HCT116 (cell line): ENCODE data around the gene GLRA3. TPM values are rescaled to one million over a fixed set of nuclear protein-coding genes. Genes with fewer than 3 reads are reported as not detected.

Experiments used
- ATAC-seq: fragments of 200-7000 bp; cut with Tn5 transposase; 2 replicates; pipeline ENCODE4 v1.9.1; 2020; ENCODE audit warnings: mild to moderate bottlenecking, moderate library complexity
- BruUV-seq: library from RNA; stranded (reverse); fragments of 400-500 nt; replicated peaks from 2 replicates; lab custom pipeline; 2021; lab: Mats Ljungman, UMichigan
- CTCF ChIA-PET: fragments of 300-600 bp; sonication (Branson Sonifier 250); formaldehyde crosslinking; loops from one replicate; lab custom pipeline; 2021; ENCODE audit warnings: antibody characterized with exemption; lab: Charles Lee
- POLR2A ChIA-PET: fragments of 300-600, 350-600 bp; sonication (Branson Sonifier 250); formaldehyde crosslinking; loops from one replicate; lab custom pipeline; 2021; ENCODE audit warnings: antibody characterized with exemption; lab: Charles Lee
- RAD21 ChIA-PET, 2 experiments: fragments of 300-600 bp; sonication (Branson Sonifier 250); formaldehyde crosslinking; loops; one replicate each; lab custom pipeline; 2023; ENCODE audit warnings: low total read pairs in 2 of 2; ENCODE audit not compliant: uncharacterized antibody in 2 of 2, unreplicated experiment in 2 of 2, low non-redundant PET in 1 of 2; lab: Charles Lee
- DNase-seq: peaks from one replicate; pipeline ENCODE4 v3.0.0-alpha.2; 2010; ENCODE audit warnings: low read depth, low spot score
- H2AFZ ChIP-seq: fragments of 200-600 bp; shearing (Covaris generic), sonication (generic); 2 replicates; pipeline ENCODE4 v1.6.1; 2017; ENCODE audit warnings: low read depth, mixed run types, mixed read lengths, antibody characterized with exemption, low read length; ENCODE audit not compliant: poor library complexity, severe bottlenecking
- H3K27ac ChIP-seq: 2 replicates; pipeline ENCODE4 v1.5.1; 2012; ENCODE audit warnings: low read depth, low read length
- H3K27me3 ChIP-seq: fragments of 200-600 bp; sonication (generic); 2 replicates; pipeline ENCODE4 v1.6.1; 2016; ENCODE audit warnings: mixed run types, low read length, mixed read lengths; ENCODE audit not compliant: insufficient read depth
- H3K36me3 ChIP-seq, 2 experiments: fragments of 200-500 bp in 1 of 2; fragments of 200-600 bp in 1 of 2; sonication (Bioruptor generic) in 1 of 2; sonication (generic) in 1 of 2; 2 replicates each; pipeline versions ENCODE4 v1.5.1 to v1.6.1; 2014 to 2016; ENCODE audit warnings: low read length in 2 of 2, inconsistent platforms in 1 of 2, mixed read lengths in 1 of 2, mixed run types in 1 of 2; ENCODE audit not compliant: insufficient read depth in 2 of 2, control insufficient read depth in 1 of 2
- H3K4me1 ChIP-seq, 2 experiments: fragments of 200-600 bp in 1 of 2; sonication (generic) in 1 of 2; 2 replicates each; pipeline versions ENCODE4 v1.5.1 to v1.6.1; 2012 to 2017; ENCODE audit warnings: low read length in 2 of 2, inconsistent platforms in 1 of 2, mild to moderate bottlenecking in 1 of 2, mixed read lengths in 1 of 2, mixed run types in 1 of 2, moderate library complexity in 1 of 2; ENCODE audit not compliant: insufficient read depth in 2 of 2, control insufficient read depth in 1 of 2
- H3K4me2 ChIP-seq: fragments of 200-600 bp; sonication (generic); 2 replicates; pipeline ENCODE4 v1.6.1; 2017; ENCODE audit warnings: mixed run types, low read length, mixed read lengths
- H3K4me3 ChIP-seq, 2 experiments: fragments of 200-600 bp in 1 of 2; sonication (generic) in 1 of 2; replicated peaks in 1 of 2; 2 replicates each; pipeline ENCODE4 v1.5.1; 2011 to 2016; ENCODE audit warnings: low read length in 2 of 2, control low read depth in 1 of 2, low read depth in 1 of 2, mild to moderate bottlenecking in 1 of 2, mixed read lengths in 1 of 2, mixed run types in 1 of 2
- H3K79me2 ChIP-seq: fragments of 200-600 bp; sonication (generic); 2 replicates; pipeline ENCODE4 v1.6.1; 2017; ENCODE audit warnings: mild to moderate bottlenecking, mixed run types, low read length, moderate library complexity, mixed read lengths; ENCODE audit not compliant: insufficient read depth
- H3K9ac ChIP-seq: fragments of 200-600 bp; sonication (generic); 2 replicates; pipeline ENCODE4 v1.6.1; 2016; ENCODE audit warnings: low read length, mixed read lengths
- H3K9me2 ChIP-seq: fragments of 200-600 bp; sonication (generic), shearing (Covaris generic); 2 replicates; pipeline ENCODE4 v1.6.1; 2017; ENCODE audit warnings: mixed run types, mild to moderate bottlenecking, moderate library complexity; ENCODE audit not compliant: insufficient read depth
- H3K9me3 ChIP-seq, 2 experiments: fragments of 200-500 bp in 1 of 2; fragments of 200-600 bp in 1 of 2; sonication (Bioruptor generic) in 1 of 2; sonication (generic) in 1 of 2; 2 replicates each; pipeline ENCODE4 v1.6.1; 2014 to 2017; ENCODE audit warnings: low read length in 2 of 2, mixed read lengths in 2 of 2, inconsistent platforms in 1 of 2, low read depth in 1 of 2, mild to moderate bottlenecking in 1 of 2, mixed run types in 1 of 2, moderate library complexity in 1 of 2; ENCODE audit not compliant: control insufficient read depth in 1 of 2, insufficient read depth in 1 of 2
- H4K20me1 ChIP-seq: fragments of 200-600 bp; sonication (generic), shearing (Covaris generic); 2 replicates; pipeline ENCODE4 v1.6.1; 2017; ENCODE audit warnings: mixed run types, mild to moderate bottlenecking, moderate library complexity; ENCODE audit not compliant: insufficient read depth
- CBX3 ChIP-seq: IDR thresholded peaks from 2 replicates; pipeline ENCODE4 v1.6.1; 2012; ENCODE audit warnings: low read depth
- CEBPB ChIP-seq: IDR thresholded peaks from 2 replicates; pipeline ENCODE4 v1.6.1; 2012; ENCODE audit warnings: low read depth
- EZH2 ChIP-seq: fragments of 200-600 bp; sonication (generic); IDR thresholded peaks from 2 replicates; pipeline ENCODE4 v1.6.1; 2017; ENCODE audit warnings: antibody characterized with exemption, mixed run types
- EZH2phosphoT487 ChIP-seq: fragments of 200-600 bp; IDR thresholded peaks from 2 replicates; pipeline ENCODE4 v1.6.1; 2018; ENCODE audit warnings: antibody characterized with exemption, borderline replicate concordance
- JUND ChIP-seq: IDR thresholded peaks from 2 replicates; pipeline ENCODE4 v1.6.1; 2012
- POLR2A ChIP-seq: IDR thresholded peaks from 2 replicates; pipeline ENCODE4 v1.7.0; 2011; ENCODE audit warnings: borderline replicate concordance; ENCODE audit not compliant: insufficient read depth, insufficient read length; ENCODE audit errors: extremely low read depth
- POLR2AphosphoS5 ChIP-seq: IDR thresholded peaks from 2 replicates; pipeline ENCODE4 v1.6.1; 2011; ENCODE audit warnings: mild to moderate bottlenecking, low read depth, low read length, moderate library complexity
- RAD21 ChIP-seq: IDR thresholded peaks from 2 replicates; pipeline ENCODE4 v1.6.1; 2012; ENCODE audit warnings: low read depth, mild to moderate bottlenecking
- SIN3A ChIP-seq: IDR thresholded peaks from 2 replicates; pipeline ENCODE4 v1.6.1; 2012; ENCODE audit warnings: low read depth
- SP1 ChIP-seq: IDR thresholded peaks from 2 replicates; pipeline ENCODE4 v1.6.1; 2012; ENCODE audit warnings: low read depth
- SRF ChIP-seq: IDR thresholded peaks from 2 replicates; pipeline ENCODE4 v1.6.1; 2012; ENCODE audit warnings: low read depth
- ZFX ChIP-seq: fragments of 450-650 bp; IDR thresholded peaks from 2 replicates; pipeline ENCODE4 v1.6.1; 2017
- ZNF274 ChIP-seq: fragments of 200-500 bp; sonication (Bioruptor generic); IDR thresholded peaks from 2 replicates; pipeline ENCODE4 v1.6.1; 2014; ENCODE audit warnings: mild to moderate bottlenecking, low read depth, low read length, inconsistent platforms
- intact Hi-C: fragments of 100-400 bp; cut with micrococcal nuclease; formaldehyde crosslinking; loops from 2 replicates; pipeline ENCODE4 v1.10.0; 2022
- total RNA-seq: library from RNA; stranded (reverse); gene quantifications from one replicate; pipeline ENCODE4 v1.2.1, GENCODE V29; 2021; ENCODE audit not compliant: unreplicated experiment
- TF ChIP-seq, protein P1 (sequence below): IDR thresholded peaks from 2 replicates; pipeline ENCODE4 v1.6.1; 2011; ENCODE audit warnings: mild to moderate bottlenecking, low read length, moderate library complexity; ENCODE audit not compliant: insufficient replicate concordance; ENCODE audit errors: extremely low read depth
- TF ChIP-seq, protein P2 (sequence below), 3 experiments: fragments of 200-600 bp in 1 of 3; sonication (generic) in 1 of 3; IDR thresholded peaks in 2 of 3; conservative IDR thresholded peaks in 1 of 3; 2 replicates each; pipeline ENCODE4 v1.5.1; 2012 to 2017; ENCODE audit warnings: low read depth in 2 of 3, low read length in 2 of 3, antibody characterized with exemption in 1 of 3, borderline replicate concordance in 1 of 3, control low read depth in 1 of 3, mild to moderate bottlenecking in 1 of 3, mixed read lengths in 1 of 3, mixed run types in 1 of 3, moderate library complexity in 1 of 3; ENCODE audit not compliant: insufficient read depth in 1 of 3

GLRA3 gene
- total RNA-seq, 1 experiment from 2014 or later, result not detected

- no peak overlapping the region for H3K27ac ChIP-seq
- H3K9ac ChIP-seq, result no peak overlapping the region
- intact Hi-C loops, result no loop called here
- RAD21 ChIA-PET, result no interaction called here
- DNase-seq, result no peak
- H3K36me3 ChIP-seq, result no peaks in the 10 kb centered on the region
- no peaks in the 10 kb centered on the region for H3K4me1 ChIP-seq
- POLR2A ChIA-PET, result no interaction called here
- H3K9me2 ChIP-seq, result no peaks in the 10 kb centered on the region
- no peak for TF ChIP-seq ZFX
- no peak for TF ChIP-seq SRF
- no peak for TF ChIP-seq JUND
- TF ChIP-seq SP1, result no peak
- no peak for TF ChIP-seq RAD21
- no peak overlapping the region for H2AFZ ChIP-seq
- CTCF ChIA-PET, result no interaction called here
- no TSS peak for BruUV-seq
- no peak overlapping the region for H3K4me3 ChIP-seq
- no peaks in the 10 kb centered on the region for H3K9me3 ChIP-seq
- H3K79me2 ChIP-seq, result no peaks in the 10 kb centered on the region
- no peak for ATAC-seq
- H3K27me3 ChIP-seq, result no peaks in the 10 kb centered on the region
- H3K4me2 ChIP-seq, result no peak overlapping the region
- no peaks in the 10 kb centered on the region for H4K20me1 ChIP-seq
Observed at GRCh38 chr4:174613979-174614378, 215.1 kb downstream of the GLRA3 start.

- ChIA-PET CTCF (no interaction called here), RAD21 (no interaction called here), POLR2A (no interaction called here)
- TF ChIP-seq, protein P1, sequence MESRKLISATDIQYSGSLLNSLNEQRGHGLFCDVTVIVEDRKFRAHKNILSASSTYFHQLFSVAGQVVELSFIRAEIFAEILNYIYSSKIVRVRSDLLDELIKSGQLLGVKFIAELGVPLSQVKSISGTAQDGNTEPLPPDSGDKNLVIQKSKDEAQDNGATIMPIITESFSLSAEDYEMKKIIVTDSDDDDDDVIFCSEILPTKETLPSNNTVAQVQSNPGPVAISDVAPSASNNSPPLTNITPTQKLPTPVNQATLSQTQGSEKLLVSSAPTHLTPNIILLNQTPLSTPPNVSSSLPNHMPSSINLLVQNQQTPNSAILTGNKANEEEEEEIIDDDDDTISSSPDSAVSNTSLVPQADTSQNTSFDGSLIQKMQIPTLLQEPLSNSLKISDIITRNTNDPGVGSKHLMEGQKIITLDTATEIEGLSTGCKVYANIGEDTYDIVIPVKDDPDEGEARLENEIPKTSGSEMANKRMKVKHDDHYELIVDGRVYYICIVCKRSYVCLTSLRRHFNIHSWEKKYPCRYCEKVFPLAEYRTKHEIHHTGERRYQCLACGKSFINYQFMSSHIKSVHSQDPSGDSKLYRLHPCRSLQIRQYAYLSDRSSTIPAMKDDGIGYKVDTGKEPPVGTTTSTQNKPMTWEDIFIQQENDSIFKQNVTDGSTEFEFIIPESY, result no peak
- TF ChIP-seq EZH2phosphoT487 (no peak), RAD21 (no peak), SIN3A (no peak), POLR2A (no peak), CEBPB (no peak), POLR2AphosphoS5 (no peak), EZH2 (no peak), CBX3 (no peak), ZFX (no peak), ZNF274 (no peak)
- TF ChIP-seq, protein P2, sequence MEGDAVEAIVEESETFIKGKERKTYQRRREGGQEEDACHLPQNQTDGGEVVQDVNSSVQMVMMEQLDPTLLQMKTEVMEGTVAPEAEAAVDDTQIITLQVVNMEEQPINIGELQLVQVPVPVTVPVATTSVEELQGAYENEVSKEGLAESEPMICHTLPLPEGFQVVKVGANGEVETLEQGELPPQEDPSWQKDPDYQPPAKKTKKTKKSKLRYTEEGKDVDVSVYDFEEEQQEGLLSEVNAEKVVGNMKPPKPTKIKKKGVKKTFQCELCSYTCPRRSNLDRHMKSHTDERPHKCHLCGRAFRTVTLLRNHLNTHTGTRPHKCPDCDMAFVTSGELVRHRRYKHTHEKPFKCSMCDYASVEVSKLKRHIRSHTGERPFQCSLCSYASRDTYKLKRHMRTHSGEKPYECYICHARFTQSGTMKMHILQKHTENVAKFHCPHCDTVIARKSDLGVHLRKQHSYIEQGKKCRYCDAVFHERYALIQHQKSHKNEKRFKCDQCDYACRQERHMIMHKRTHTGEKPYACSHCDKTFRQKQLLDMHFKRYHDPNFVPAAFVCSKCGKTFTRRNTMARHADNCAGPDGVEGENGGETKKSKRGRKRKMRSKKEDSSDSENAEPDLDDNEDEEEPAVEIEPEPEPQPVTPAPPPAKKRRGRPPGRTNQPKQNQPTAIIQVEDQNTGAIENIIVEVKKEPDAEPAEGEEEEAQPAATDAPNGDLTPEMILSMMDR (IDR thresholded peaks at IDR 0.05 in 2 of 3, conservative IDR thresholded peaks at IDR 0.05 in 1 of 3; ENCODE audit: borderline replicate concordance in 1 of 3, insufficient read depth in 1 of 3, low read depth in 2 of 3, low read length in 2 of 3), result no peak
- Histone ChIP-seq H2AFZ (no peak overlapping the region), H4K20me1 (no peaks in the 10 kb centered on the region), H3K9me2 (no peaks in the 10 kb centered on the region), H3K4me3 (no peak overlapping the region), H3K27ac (no peak overlapping the region), H3K79me2 (no peaks in the 10 kb centered on the region), H3K4me2 (no peak overlapping the region), H3K9ac (no peak overlapping the region), H3K36me3 (no peaks in the 10 kb centered on the region), H3K27me3 (no peaks in the 10 kb centered on the region), H3K4me1 (no peaks in the 10 kb centered on the region), H3K9me3 (no peaks in the 10 kb centered on the region)
- DNase-seq, result no peak
- BruUV-seq, result no TSS peak
- intact Hi-C loops, result no loop called here
- no peak for ATAC-seq
Observed at GRCh38 chr4:174611792-174612191, 217.3 kb downstream of the GLRA3 start.
